Omental fat pad (tissue), 4 donors: ENCODE data around the gene CACNA2D4. TPM values are rescaled to one million over a fixed set of nuclear protein-coding genes. Genes with fewer than 3 reads are reported as not detected.

ENCODE experiments used
- ATAC-seq: fragments of 150-250 bp; one replicate; pipeline ENCODE4 v1.9.1; 2016; ENCODE audit warnings: mild to moderate bottlenecking, moderate library complexity; ENCODE audit not compliant: low FRiP score
- DNase-seq: peaks from one replicate; pipeline ENCODE4 v3.0.0-alpha.2; 2019; ENCODE audit warnings: low spot score
- CTCF ChIP-seq, 3 donors: fragments of 450-650 bp; IDR thresholded peaks; one replicate each; pipeline ENCODE4 v1.5.1; 2016 to 2017; ENCODE audit warnings: antibody characterized with exemption in 3 of 3, mild to moderate bottlenecking in 3 of 3, moderate library complexity in 2 of 3
- total RNA-seq, 4 donors: library from RNA; depleted of rRNA; stranded (reverse); fragments of >200 nt; gene quantifications; one replicate each; pipeline ENCODE4 v1.1.0, GENCODE V29; 2016

The CACNA2D4 gene
- total RNA-seq, 4 donors from 2014 or later = 3.9 to 13.0 (median 6.8) TPM

DNA sequence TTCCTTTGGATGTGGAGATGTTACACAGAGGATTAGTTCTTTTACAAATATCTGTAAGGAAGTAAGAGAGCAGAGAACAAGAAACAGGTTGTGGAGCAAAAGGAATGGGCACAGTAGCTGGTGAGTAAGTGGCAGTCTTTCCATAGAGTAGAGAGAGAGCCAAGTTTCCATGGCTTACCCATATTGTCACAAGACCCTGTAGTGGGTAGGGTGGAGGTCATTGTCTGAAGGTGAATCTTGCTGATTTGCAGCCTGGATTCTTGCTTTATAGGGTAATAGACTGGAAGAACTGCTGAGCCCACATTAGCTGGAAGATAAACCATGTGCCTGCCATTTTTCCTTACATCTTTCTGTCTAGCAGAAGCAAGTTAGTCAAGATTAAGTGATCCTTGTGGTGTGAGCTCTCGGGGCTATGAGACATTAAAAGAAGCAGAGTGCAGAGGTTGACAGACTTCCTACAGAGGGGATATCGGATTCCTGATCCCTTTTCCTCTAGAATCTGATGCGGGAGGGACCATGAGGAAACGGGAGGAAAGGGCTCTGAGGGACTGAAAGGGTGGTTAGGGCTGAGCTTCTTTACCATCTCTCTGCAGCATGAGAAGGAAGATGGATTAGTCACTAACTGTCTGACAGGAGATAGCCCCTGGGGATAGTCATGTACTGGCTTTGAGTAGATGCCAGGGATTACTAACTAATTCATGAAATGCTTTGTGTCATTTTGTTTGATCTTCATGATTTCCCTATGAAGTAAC is 142.1 kb downstream of the CACNA2D4 start:
- TF ChIP-seq CTCF (IDR thresholded peaks at IDR 0.05) = no peak
- ATAC-seq (no peak), DNase-seq (no peak)

GRCh38 chr12:1773937-1774655 is 144.4 kb downstream of the CACNA2D4 start:
- no peak for TF ChIP-seq CTCF (IDR thresholded peaks at IDR 0.05)
- ATAC-seq (no peak), DNase-seq (no peak)

- no peak for TF ChIP-seq CTCF (IDR thresholded peaks at IDR 0.05)
- ATAC-seq (peak; percentile 51), DNase-seq (no peak)
These were observed 148.5 kb downstream of the CACNA2D4 start for GRCh38 chr12:1769809-1770494.

DNA sequence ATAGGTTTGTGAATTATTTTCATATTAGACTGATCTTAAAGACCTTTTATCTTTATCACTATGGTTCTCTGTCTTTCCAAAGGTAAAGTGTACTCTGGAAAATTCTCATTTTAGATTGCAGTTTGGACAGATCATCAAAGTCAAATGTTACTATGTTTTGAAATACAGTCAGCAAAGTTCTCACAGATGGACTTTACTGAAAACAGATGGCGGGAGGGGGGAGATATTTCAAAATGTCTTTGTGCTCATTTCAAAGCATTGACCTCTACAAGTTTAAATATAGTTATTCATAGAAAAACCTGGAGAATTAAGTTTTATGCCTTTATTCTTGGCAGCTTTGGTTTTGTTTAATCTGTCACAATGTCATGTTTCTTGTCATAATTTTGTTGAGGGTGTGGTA is 149.8 kb downstream of the CACNA2D4 start:
- no peak for ATAC-seq
- no peak for TF ChIP-seq CTCF (IDR thresholded peaks at IDR 0.05)

DNA sequence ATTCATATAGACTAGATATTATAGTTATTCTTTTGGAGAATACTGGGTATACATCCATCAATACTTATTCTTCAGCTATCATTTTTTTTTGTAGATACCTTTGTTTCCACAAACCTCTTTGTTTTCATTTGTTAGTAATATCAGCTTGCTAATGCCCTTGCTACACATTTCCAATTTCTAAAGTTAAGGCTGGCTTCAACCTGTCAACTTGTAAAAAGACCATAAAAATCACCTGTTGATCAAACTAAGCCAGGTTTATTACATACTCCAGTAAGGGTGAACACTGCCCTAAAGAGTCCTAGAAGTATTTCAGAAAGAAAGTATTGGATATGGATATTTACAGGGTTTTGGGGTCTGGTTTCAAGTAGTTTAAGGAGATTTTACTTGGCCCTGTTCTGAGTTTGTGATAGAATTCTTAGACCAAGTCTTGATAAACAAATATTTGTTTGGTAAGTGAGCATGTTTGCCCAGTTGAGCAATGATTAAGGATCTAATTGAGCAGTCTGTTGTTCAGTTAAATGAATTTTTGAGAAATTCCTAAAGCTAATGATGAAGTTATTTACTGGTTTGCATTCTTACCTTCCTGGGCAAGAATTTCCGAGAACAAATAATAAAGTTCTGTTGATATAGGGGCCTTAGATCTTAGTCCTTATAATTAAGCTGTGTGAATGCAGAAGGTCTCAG is 150.9 kb downstream of the CACNA2D4 start:
- no peak for DNase-seq
- TF ChIP-seq CTCF (IDR thresholded peaks at IDR 0.05) = no peak
- ATAC-seq = no peak

More for the DNA sequence above, 149.8 kb downstream of the CACNA2D4 start:
- DNase-seq = no peak

- DNase-seq = no peak
- ATAC-seq = no peak
- no peak for TF ChIP-seq CTCF (IDR thresholded peaks at IDR 0.05)
These were observed 152.3 kb downstream of the CACNA2D4 start for GRCh38 chr12:1766110-1766509.
